Measurements from ENCODE around the gene STX11.
A peak's percentile ranks its signal among the peaks of the same experiment; 100 is the strongest.

STX11 gene

GRCh38 chr6:144141470-144141869 lies 8.8 kb upstream of the STX11 start:
- DNase-seq (ENCODE audit: low read depth in 2 of 2), result no peak

- DNase-seq (ENCODE audit: low read depth in 2 of 2), result no peak
These were observed 7.2 kb upstream of the STX11 start for GRCh38 chr6:144143106-144143505.

DNA sequence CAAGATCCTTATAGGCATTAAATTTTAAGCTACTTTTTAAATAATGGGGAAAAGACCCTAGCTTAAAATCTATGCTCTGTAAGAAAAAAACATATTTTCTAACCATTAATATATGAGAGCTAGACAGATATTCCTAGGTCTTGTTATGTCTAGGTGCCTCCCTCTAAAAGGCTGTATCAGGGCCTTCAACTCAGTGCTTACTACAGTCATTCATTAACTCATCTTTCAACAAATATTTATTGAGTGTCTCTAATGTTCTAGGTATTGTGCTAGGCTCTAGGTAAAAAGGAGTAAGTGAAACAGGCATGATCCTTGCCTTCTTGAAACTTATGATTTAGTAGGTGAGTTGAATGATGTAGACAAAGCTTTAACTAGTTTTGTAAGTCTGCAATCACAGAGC lies 6.4 kb upstream of the STX11 start:
- DNase-seq (ENCODE audit: low read depth in 2 of 2), result no peak

DNA sequence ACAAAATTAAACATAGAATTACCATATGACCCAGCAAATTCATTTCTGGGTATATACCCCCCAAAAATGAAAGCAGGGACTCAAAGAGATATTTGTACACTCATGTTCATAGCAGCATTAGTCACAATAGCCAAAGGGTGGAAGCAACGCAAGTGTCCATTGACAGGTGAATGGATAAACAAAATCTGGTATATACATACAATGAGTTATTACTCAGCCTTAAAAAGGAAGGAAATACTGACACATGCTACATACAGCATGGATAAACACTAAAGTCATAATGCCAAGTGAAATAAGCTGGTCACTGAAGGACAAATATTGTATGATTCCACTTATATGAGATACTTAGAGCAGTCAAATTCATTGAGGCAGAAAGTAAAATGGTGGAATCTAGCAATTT lies 5.3 kb upstream of the STX11 start:
- DNase-seq (ENCODE audit: low read depth in 2 of 2), result no peak

GRCh38 chr6:144145541-144145940 lies 4.8 kb upstream of the STX11 start:
- DNase-seq (ENCODE audit: low read depth in 2 of 2), result no peak

DNA sequence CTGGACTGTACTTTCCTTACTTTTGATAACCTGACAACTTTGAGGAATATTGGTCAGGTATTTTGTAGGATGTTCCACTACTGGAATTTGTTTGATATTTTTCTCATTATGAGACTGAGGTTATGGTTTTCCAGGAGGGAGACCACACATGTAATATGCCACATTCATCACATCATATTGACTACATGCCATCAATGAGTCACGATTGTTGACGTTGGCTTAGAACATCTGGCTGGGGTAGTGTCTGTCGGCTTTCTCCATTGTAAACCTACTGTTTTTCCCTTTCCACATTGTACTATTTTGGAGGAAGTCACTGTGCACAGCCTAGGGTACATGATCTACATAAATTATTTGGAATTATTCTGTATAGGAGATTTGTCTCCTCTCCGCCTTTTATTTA lies 1.4 kb upstream of the STX11 start:
- no peak for DNase-seq (ENCODE audit: low read depth in 2 of 2)

DNA sequence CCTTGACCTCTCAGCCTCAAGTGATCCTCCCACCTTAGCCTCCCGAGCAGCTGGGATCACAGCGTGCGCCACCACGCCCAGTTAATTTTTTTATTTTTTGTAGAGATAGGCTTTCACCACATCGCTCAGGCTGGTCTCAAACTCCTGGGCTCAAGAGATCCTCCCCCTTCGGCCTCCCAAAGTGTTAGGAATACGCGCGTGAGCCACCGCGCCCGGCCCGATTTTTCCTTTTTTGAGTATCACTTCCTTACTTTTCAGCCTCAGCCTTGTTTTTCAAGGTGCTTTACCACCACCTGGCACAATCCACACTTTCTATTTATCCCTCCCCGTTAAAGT lies 791 bp upstream of the STX11 start:
- no peak for DNase-seq (ENCODE audit: low read depth in 2 of 2)

DNA sequence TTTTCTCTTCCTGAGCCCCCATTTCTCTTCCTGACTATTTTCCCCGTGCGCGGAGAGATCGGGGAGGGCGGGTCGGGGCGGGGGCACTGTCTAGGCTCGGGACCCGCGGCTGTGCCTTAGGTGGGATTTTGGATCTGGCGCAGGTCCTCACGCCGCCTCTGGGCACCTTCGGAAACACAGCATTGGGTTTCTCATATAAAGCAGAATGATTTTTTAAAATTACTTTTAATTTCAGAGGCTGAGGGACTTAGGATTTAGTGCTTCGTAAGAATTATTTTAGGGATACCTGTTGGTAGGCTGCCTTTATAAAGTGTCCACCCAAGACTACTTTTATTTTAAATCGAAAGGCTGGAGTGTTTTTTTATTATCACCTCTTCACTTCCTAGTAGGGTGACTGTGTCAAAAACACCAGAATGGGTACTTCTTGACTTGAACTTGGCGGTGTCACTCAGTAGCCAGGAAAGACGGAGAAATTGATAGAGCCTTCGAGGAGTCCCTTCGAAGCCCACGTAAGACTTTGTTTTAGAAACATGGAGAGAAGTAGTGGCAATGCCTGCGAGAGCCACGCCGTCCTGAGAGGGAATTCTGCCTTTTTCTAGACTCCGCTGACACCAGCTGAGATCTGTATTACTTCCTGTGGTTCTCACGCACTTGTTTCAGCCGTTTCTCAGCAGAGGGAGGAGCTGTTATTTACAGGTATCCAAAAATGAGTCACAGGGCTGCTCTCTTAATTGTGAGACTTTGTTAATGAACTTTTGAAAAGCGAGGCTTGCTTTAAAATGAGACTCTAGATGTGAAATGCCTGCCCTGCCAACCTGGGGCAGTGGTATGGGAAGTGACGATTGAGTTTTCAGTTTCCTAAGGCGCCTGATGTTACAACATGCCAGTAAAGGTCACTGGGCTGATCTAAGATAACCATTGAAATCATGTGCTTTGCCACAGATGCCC lies 667 bp downstream of the STX11 start:
- peak; percentile 15 to 38 for DNase-seq (ENCODE audit: low read depth in 2 of 2)

DNA sequence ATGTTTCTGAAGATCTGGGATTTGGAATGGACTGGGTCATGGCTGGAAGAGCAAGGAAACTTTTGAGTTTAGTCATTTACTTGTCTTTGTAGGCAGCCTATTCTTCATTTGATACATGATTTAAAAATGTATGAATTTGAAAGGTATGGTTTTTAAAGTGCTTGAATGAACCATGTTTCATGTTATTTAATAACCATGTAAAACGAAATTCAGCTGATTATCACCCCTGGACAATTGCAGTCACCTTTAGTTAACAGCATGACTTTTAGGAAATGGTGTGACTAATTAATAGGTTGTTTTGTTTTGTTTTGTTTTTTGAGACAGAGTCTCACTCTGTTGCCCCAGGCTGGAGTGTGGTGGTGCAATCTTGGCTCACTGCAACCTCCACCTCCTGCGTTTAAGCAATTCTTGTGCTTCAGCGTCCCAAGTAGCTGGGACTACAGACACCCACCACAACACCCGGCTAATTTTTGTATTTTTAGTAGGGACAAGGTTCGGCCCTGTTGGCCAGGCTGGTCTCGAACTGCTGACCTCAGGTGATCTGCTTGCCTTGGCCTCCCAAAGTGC lies 2.1 kb downstream of the STX11 start:
- DNase-seq (ENCODE audit: low read depth in 2 of 2), result no peak

- DNase-seq (ENCODE audit: low read depth in 2 of 2), result no peak
These were observed 2.9 kb downstream of the STX11 start for GRCh38 chr6:144153260-144153659.

GRCh38 chr6:144153971-144154370 lies 3.7 kb downstream of the STX11 start:
- DNase-seq (ENCODE audit: low read depth in 2 of 2), result no peak

DNA sequence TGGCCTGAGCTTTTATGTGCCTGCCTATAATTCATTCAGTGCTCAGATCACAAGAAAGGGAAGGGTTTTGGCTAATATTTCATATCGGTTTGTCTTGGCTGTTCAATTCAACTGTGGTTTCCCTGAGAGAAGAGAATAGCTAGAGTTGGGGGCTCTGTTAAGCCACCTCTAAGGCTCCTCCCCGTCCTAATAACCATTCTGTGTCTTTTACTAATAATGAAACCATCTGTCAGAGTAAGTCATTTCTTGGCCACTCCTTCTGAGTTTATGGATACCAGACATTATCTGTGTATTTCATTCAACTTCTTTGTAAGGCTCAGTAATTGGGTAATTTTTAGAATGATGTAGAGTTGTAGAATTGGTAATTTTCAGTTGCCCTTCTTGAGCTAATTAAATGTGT lies 5.2 kb downstream of the STX11 start:
- DNase-seq (ENCODE audit: low read depth in 2 of 2), result no peak

DNA sequence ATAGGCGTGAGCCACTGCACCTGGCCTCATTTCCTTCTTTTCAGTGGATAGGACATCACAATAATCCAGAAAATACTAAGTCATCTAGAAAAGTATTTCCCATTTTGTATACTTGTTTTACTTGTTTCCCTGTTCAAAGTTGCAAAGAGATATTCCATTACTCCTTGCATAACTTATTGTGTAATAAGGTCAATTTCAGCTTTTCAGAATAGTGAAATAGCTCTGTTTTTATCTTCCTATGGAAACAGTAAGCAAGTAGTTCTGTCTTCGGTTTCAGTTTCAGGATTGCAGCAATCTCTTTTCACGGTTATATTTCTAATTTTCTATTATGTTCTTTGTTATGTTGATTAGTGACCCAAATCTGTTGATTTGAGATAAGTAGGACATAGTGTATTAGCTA lies 6.0 kb downstream of the STX11 start:
- no peak for DNase-seq (ENCODE audit: low read depth in 2 of 2)

DNA sequence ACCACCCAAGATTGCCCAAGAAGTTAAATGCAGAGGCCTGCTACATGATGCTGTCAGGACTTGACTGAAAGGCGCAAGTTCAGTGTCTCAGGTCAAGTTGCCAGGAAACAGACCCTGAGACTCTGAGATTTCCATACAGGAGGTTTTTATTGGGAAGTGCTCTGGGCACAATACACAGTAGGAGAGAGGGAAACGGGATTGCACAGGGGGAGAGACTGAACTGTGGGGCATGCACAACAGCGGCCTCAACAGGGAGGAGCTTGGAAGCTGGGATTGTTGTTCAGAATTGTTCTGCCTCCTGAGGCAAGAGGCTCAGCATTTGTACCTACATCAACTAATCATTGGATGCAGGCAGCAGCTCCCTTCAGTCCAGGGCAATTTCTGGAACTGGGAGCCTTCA lies 6.7 kb downstream of the STX11 start:
- DNase-seq (ENCODE audit: low read depth in 2 of 2), result no peak

DNA sequence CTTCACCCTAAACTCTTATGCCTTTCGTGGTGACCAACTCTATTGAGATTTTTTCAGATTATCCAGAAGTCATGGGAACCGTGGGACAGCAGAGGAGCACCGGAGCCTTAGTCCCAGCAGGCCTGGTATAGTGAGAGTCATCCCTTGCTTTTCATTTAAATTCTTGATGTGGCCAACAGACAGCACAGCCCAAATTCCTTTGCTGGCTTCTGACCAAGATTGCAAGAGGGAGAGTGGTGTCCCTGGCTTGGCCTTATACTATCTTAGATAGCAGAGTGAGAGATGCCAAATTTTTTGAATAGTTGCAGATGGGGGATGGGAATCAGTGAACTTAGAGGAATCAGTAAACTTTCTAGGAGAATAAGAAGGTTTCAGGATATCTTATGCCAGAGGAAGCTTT lies 7.8 kb downstream of the STX11 start:
- DNase-seq (ENCODE audit: low read depth in 2 of 2), result no peak

DNA sequence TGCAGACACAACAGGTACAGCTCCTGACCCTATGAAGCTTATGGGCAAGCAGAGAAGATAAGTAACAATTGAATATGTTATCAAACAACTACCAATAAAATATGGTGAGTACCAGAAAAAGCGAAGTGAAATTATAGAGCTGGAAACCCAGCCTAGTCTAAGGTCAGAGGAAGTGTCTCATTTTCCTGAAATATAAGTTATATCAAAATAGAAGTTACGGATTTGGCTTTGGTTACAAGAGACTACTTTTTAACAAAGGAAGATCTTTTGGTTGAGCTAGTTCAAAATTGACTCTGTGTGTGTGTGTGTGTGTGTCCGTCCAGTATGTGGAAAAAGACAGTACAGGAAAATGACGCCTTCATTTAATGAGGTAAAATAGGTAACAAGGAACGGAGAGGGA lies 8.9 kb downstream of the STX11 start:
- DNase-seq (ENCODE audit: low read depth in 2 of 2), result no peak

DNA sequence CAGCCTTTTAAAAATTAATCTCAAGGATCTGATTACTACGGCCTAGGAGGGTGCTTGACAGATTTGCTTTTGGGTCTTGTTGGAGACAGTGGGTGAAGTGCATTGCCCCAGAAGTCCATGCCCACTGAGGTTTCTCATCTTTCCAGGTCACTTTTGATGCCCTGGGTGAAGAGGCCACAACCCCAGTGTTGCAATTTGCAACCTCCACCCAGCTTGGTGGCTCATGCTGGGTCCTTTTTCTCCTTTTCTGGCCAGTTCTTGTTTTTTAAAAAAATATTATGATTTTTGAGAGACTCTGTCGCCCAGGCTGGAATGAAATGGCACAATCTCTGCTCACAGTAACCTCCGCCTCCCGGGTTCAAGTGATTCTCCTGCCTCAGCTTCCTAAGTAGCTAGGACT lies 9.4 kb downstream of the STX11 start:
- no peak for DNase-seq (ENCODE audit: low read depth in 2 of 2)

DNA sequence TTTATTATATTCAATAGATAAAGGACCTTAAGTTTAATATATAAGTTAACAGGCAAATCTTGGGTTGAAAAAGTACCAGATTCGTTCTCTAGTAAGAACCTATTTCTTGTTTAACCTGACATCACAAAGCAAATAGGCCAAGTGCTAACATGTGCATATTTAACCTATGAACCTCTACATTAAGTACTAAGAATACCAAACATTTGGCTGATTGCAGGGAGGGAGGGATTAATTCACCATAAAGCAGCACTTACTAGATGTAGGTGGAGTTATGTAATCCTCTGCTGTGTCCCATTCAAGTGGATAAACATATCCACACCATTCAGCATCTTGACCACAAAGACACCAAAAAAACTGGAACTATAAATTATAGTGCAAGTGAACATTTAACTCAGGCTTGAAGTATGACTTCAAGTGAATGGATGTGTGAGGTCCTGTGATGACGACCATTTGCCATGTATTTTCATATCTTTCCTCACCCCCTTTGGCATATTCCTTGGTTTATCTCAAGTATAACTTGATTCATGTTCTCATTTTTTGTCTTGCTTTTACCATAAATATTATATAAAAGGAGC lies 10.2 kb downstream of the STX11 start:
- DNase-seq (ENCODE audit: low read depth in 2 of 2), result no peak

DNA sequence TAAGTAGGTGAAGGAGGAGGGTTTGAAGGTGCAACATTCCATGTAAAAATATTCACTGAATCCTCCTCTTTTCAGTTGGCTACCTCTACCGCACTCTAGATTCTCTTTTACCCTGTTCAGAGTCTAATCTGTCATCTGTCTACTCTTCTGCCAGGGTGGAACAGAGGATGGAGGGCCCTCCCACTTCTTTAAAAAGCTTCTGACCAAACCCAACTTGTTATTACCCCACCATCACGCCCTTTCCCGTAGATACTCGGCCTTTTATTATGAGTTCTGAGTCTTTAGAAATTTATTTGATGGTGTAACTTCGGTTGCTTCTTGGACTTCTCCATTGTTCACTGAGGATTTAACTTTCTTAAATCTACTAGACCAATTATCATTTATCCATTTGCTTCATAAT lies 11.7 kb downstream of the STX11 start:
- DNase-seq (ENCODE audit: low read depth in 2 of 2), result no peak

GRCh38 chr6:144162977-144163376 lies 12.7 kb downstream of the STX11 start:
- no peak for DNase-seq (ENCODE audit: low read depth in 2 of 2)

DNA sequence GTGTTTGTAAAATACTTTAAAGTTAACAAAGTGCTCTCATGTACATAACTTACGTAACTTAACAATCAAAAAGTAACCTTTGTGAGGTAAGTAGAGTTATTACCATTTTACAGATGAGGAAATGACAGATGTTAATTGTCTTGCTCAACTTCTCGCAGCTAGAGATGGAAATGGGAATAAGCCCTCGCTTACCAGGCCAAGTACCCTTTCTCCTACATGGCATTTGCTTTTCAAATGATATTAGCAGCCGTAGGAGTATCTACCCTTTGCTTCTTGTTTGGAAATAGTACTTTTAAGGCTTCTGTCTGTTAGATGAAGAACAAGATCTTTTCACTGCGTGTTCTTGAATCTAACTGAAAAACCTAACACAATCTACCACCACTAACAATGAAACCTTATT lies 15.5 kb downstream of the STX11 start:
- no peak for DNase-seq (ENCODE audit: low read depth in 2 of 2)

DNA sequence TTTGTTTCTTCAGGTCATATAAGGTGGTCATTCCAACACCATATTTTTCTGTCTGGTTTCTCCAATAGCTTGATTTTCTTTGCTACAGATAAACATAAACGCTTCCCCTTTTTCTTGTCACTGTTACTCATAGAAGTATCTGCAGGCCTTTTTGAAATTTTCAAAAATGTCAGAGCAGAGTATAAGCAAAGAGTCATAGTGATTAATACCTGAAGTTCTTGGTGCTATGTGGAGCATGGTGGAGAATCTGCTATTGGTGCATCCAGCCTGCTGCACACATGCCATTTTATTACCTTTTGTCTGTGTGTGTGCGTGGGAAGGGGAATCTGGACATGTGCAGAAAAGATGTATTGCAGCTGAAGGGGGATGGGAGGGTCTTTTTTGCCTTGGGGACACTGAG lies 19.7 kb downstream of the STX11 start:
- DNase-seq (ENCODE audit: low read depth in 2 of 2), result no peak

DNA sequence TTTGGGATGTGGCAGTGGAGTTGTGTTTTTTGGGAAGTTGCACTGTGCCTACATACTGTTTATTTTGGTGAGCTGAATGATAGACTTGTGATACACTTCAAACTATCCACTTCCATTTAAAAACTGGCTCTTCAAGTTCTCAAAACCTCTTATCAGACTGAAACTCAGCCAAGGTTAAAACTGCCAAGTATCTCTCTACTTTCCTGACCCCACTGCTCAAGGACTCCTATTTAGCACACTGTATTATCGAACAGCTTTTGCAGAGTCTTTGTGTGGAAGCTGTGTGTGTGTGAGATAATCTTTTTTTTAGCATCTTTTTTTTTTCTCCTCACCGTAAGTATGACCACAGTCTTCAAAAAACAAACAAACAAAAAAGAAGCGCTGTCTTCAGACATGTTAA lies 21.1 kb downstream of the STX11 start:
- DNase-seq (ENCODE audit: low read depth in 2 of 2), result no peak

Measured in stimulated activated CD8-positive, alpha-beta memory T cell treated with anti-CD3 and anti-CD28 coated beads, Interleukin-2, amount 100 ng/mL, for 48 hours (primary cell).